ENCODE measurements around the gene MVB12B.

MVB12B gene

GRCh38 chr9:126329476-126330275 is 3.0 kb downstream of the MVB12B start:
- in situ Hi-C loops (cut with HindIII; ENCODE audit: low sequenced_read_pairs), result no loop called here

DNA sequence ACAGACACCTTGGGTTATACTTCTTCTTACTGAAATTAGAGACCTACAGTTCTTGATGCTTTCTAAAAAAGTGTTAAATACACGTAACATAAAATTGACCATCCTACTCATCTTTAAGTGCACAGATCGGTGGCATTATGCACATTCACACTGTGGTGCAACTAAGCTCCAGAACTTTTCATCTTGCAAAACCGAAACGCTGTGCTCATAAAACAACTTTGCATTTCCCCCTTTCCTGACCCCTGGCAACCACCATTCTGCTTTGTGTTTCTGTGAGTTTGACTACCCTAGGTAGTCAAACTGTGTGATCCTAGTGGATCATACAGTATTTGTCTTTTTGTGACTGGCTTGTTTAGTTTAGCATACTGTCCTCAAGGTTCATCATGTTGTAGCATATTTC is 3.9 kb downstream of the MVB12B start:
- in situ Hi-C loops (cut with HindIII; ENCODE audit: low sequenced_read_pairs), result no loop called here

DNA sequence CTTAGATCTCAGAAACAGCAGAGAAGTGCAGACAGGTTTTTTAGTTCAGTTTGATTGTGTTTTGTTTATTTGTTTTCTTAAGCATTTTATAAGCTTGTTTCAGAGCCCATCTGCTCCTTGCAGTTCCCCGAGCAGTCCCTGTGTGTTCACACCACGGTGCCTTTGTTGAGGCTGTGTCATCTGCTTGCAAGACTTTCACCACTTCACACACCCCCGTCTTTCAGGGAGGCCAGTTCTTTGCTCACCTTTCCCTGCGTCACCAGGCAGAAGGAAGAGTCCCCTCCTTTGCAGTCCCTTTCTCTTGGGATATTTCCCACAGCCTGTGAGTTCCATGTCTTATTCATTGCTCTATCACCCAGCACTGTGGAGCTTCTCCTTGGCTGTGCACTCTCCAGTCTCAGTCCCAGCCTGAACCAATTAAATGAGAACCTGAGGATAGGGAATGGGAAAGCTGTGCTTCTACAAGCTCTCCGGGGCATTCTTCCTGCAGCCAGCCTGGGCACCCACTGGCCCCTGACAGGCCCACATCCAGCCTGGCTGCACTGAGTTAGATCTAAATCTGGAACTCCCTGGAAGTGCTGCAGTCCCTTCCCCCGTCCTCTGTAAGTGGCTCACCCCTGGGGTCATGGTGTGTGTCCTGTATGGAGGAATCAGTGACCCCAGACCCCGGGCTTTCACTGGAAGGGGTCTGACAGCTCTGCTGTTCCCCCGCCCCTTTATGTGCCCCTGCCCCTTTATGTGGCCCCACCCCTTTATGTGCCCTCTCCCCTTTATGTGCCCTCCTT is 5.5 kb downstream of the MVB12B start:
- in situ Hi-C loops (cut with HindIII; ENCODE audit: low sequenced_read_pairs), result no loop called here

- in situ Hi-C loops (cut with HindIII; ENCODE audit: low sequenced_read_pairs), result no loop called here
Measured at GRCh38 chr9:126334721-126335621, 8.3 kb downstream of the MVB12B start.

DNA sequence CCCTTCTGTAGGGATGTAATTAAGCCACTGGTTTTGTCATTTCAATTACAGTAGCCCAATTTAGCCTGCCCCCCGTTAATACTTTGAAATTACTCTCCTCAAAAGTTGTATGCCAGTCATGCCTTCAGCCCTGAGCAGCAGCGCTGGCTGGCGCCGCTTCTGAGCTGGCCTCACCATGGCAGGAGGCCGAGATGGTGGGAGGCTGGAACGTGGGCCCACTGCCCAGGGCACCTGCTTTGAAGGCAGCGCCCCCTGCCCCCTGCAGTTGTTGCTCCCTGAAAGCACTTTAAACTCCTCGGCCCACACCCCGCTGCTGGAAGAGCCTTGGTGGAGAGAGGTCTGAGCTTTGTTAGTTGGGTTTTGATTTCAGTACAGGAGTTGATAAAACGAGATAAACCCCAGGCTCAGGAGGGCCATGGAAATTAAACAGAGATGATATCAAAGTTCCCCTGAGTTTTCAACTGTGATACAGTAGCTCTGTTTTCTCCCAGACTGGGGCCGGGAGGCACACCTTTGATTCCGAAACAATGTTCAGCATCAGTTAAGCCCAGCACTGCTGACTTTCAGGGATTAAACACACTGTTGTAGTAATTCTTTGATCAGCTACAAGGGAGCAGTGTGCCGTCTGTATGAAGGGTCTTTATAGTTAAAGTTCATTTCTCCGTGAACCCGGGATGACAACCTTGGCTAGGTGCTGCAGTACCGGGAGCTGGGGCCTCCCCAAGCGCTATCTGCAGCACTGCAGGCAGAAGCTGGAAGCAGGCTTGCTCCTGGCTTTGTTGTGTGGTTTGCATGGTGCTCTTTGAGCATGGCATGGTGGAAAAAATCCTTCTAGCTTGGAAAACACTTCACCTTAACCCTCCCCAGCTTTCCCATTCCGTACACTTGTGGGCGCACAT is 9.5 kb downstream of the MVB12B start:
- in situ Hi-C loops (cut with HindIII; ENCODE audit: low sequenced_read_pairs), result no loop called here

DNA sequence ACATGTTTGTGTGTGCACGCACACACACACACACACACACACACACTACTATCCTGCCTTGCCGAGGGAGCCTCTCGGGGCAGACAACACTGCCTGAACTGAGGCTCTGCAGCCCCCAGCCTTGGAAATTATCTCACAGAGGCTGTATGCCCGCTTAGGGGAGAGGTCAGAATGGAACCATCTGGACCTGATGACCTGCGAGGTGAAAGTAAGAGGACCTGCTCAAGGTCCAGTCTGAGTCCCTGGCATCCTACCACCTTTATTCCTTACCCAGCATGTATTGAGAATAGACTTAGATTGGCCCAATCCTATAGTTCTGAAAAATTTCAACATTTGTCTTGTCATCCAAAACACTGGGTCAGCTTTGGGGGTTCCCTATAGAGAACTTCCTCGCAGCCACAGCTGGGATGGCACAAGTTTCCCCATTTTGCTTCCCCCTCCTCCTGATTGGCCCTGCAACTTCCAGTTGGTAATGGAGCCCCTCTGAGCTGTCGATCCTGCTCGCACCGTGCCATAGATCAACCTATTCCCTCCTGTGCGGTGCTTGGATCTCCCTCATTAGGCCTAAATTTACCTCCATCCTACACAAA is 10.2 kb downstream of the MVB12B start:
- in situ Hi-C loops (cut with HindIII; ENCODE audit: low sequenced_read_pairs), result no loop called here

DNA sequence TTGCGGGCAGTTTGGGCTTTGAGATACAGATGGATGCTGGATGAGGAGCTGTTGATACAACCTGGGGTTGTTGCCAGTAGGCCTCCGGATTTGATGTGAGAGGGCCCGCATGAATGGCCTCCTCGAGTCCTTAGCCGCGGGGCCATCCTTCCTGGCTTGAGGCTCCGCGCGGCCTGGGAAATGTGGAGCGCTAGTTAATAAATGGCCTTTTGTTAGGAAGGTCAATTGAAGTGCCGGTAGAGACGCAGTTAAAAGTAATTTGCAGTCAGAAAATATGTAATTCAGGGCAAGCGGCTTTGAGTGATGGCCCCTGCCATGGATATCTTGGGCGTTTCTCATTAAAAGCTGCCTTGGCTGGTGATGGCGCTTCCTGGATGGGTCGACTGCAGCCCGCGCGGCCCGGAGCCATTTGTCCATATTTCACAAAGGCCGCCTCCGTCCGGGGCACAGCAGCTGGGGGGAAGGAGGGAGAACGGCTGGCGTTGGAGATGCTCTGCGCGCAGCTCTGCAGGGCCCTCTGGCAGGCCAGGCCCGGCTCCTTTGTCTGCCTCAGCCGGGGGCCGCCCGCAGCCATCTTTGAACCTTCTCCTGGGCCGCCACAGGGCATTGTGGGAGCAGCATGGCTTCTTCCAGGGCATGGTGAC is 11.2 kb downstream of the MVB12B start:
- in situ Hi-C loops (cut with HindIII; ENCODE audit: low sequenced_read_pairs), result no loop called here

DNA sequence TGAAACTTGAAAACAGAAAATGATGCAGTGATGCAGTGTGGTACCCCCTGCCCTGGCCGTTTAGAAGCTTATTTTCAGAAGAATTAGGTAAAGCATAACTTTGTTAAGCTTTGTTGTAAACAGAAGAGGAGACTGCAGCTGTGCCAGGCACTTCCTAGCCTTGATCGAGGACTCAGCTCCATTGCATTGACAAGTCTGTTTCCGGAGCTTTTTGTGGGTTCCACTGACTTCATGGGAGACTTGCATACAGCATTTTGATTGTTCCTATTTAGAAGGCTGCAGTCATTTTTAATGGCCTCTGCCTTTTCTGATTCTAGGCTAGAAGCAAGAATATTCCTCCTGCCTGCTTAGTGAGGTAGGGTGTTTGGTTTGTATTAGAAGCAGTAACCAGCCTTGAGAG is 12.3 kb downstream of the MVB12B start:
- in situ Hi-C loops (cut with HindIII; ENCODE audit: low sequenced_read_pairs), result no loop called here

DNA sequence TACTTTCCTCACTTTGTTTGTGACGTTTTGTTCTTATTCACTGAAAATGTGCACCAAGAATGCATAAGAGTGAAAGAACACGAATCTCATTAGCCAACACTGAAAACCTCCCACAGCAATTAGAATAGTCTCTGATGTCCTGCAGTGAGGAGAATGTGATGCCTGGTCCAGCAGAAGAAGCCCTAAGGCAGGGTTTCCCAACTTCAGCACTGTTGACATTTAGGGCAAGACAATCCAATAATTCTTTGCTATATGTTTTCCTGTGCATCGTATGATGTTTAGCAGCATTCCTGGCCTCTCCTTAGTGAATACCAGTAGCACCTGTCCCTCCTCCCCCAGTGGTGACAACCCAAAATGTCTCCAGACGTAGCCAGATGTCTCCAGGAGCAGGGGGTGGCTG is 14.8 kb downstream of the MVB12B start:
- in situ Hi-C loops (cut with HindIII; ENCODE audit: low sequenced_read_pairs), result no loop called here

DNA sequence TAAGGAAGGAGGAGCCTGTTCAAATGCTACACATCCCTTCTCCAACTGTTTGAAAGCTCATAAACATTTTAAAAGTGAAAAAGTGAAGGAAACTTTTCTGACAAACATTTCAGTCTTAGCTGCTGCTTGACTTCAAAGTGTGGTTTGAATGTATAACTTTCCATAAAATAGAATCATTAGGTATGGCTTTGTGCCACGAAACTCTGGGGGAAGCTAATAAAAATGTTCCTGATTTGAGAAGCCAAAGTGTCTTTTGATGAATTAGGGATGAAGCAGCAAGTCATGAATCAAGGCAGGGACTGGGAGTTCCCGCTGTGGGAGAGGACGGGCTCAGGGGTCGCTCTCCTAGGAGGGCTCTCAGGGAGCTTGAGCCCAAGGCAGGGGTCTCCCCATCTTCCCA is 15.3 kb downstream of the MVB12B start:
- in situ Hi-C loops (cut with HindIII; ENCODE audit: low sequenced_read_pairs), result no loop called here

GRCh38 chr9:126342621-126343031 is 16.0 kb downstream of the MVB12B start:
- in situ Hi-C loops (cut with HindIII; ENCODE audit: low sequenced_read_pairs), result no loop called here

GRCh38 chr9:126343271-126343700 is 16.7 kb downstream of the MVB12B start:
- in situ Hi-C loops (cut with HindIII; ENCODE audit: low sequenced_read_pairs), result no loop called here

DNA sequence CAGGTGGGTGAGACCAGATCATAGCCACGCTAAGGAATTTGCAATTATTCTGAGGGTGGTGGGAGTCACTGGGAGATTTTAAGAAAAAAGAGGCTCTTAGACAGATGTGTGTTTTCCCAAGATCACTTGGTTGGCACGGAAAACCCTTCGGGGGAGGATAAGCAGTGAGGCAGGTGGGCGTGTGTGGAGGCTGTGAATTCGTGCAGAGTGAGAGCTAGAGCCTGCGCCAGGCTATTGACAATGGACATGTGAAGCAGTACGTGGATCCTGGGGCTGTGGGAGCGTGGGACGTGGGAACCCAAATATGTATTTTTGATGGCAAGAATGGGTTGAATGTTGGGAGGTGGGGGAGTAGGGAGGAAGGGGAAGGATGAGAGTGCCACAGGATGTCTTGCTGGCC is 19.4 kb downstream of the MVB12B start:
- in situ Hi-C loops (cut with HindIII; ENCODE audit: low sequenced_read_pairs), result no loop called here

DNA sequence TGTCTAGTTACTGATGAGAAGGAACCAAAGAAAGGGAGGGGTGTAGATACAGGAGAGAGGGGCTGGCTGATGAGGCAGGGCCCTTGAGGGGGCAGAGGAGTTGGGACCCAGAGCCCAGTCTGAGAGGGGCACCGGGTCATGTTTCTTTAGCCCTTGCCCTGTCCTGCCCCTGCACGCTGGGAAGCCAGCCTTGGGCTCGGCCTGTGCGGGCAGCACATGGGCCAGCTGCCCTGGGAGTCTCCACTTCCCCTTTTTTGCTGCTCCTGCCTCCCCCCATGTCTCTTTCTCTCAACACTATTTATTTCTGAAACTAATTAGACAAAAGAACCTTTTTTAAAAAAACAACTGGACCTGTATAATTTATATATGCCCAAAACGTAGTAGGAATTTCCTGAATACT is 20.5 kb downstream of the MVB12B start:
- in situ Hi-C loops (cut with HindIII; ENCODE audit: low sequenced_read_pairs), result no loop called here

DNA sequence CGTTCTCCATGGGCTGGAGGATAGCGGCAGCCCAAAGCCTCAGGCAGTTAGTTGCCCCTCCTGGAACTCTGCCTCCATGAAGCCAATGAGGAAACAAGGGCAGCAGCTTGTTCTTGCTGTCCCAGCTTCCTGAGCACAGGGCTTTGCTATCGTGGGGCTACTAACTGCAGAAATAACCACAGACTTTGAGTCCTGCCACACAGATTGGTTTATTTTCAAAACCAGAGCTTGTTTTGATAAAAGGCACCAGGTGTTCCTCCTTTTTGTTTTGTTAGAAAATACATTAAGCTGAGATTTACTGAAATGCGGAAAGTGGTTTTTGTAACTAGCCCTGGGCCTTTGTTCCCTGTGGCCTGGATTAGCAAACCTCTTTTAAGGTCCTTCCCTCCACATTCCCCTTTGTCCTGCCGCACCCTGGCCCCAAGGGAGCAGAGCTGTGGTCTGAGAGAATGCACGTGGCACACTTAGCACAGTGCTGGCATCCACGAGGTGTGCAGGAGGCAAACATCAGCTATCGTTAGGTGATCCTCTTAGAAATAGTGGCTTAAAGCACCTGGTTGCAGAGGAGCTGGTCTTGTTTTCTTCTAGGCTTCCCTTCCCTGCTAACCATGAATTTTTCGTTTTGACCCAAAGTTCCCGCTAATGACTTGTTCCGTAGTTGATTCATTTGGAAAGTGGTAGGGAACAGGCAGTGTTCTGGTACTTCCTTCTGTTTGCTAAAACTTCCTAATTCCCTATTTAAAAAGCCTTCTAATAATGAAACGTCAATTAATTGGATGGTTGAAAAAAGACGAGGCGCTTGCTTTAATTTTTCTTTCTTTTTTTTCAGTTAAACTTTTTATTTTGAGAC is 21.5 kb downstream of the MVB12B start:
- in situ Hi-C loops (cut with HindIII; ENCODE audit: low sequenced_read_pairs), result no loop called here

DNA sequence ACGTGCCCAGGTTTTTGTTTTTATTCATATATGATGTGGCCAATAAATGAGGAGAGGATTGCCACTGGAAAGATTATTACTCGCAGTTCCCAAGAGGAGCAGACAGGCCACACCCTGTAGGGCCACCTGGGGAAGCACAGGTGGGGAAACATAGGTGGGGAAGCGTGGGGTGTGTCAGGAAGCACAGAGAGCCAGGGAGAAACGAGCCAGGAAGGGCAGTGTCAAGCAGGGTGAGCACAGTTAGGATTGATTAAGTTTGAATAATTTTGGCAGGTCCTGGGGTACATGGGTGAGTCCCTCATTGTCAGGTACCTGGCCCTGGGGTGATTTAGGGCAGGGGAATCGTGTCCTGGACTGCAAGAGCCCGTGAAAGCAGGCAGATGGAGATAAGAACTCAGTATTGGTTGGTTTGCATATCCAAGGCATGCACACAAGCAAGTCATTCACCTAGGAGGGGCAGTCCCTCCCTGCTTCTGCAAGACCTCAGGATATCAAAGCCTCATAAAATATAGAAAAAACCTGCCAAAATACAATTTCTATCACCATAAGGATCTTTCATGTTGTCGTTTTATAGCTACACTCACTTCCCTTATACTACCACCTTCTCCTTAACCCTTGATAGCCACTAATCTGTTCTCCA is 22.4 kb downstream of the MVB12B start:
- in situ Hi-C loops (cut with HindIII; ENCODE audit: low sequenced_read_pairs), result no loop called here

DNA sequence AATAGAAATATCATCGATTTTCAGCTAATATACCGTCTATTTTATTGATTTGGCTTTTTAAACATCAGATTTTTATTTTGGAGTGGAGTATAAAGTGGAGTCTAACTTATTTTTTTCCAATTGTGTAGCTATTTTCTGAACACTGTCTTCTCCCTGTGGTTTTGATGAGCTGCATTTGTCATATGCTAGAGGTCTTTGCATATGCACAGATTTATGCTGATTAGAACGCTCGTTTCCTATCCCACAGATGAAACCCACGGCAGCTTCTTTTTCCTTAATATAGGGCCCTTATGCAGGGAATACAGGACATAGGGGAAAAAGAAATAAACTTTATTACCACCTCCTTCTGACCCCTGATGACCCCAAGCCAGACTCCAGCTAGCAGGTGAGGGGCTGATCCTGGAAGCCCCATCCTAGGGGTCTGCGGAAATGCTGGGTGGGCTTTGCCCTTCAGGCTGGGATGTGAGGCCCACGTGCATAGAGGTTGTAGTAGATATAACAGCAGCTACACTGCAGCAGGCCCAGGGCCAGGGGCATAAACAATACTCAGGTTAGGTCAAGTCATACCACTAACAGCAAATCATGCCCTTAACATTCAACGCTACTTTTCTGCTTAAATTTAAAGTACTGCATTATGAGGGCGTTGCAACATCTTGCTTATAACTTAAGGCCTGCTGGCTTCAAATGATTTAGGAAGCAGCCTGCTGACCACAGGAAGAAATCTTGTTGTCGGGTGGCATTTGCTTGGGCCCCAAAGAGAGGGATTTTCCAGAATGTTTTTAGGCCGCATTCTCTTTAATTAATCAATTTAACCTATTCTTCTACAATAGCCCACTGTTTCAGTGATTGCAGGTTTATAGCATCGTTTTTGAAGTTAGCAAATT is 28.5 kb downstream of the MVB12B start:
- in situ Hi-C loops (cut with HindIII; ENCODE audit: low sequenced_read_pairs), result no loop called here
